Measurements from ENCODE around the gene CGB2. TPM values are rescaled to one million over a fixed set of nuclear protein-coding genes. Genes with fewer than 3 reads are reported as not detected.
A peak's percentile ranks its signal among the peaks of the same experiment; 100 is the strongest.
"Not testable (repeated sequence)": the region's sequence is repeated elsewhere in the genome, so short reads cannot be mapped to it uniquely, and the experiment has no call there.

Gene CGB2
- total RNA-seq, 2 experiments from 2014 or later = not detected

DNA sequence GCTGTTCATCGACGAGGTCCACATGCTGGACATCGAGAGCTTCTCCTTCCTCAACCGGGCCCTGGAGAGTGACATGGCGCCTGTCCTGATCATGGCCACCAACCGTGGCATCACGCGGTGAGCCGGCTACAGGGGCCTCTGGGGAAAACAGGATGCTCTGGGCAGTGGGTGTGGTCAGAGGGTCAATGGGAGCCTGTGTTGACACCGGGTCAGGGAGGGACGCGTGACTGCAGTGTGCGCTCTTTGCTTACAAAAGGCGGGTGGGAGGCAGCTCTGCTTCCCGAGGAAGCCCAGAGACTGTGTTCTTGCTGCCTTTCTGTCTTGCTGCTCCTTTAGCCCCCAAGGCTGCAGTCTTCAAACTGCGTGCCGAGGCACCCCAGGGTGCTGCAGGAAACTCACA is 20.5 kb upstream of the CGB2 start:
- H3K27ac Mint-ChIP-seq = no peak overlapping the region
- ChIA-PET POLR2A (no interaction called here), CTCF (interaction anchor here (1.4 kb wide), 1 partner anchor 13 kb away, joined by 3 read pairs; no protein-coding TSS in a partner anchor)
- H3K27me3 Mint-ChIP-seq = no peaks in the 10 kb centered on the region
- intact Hi-C loops (cut with micrococcal nuclease) = no loop called here
- peaks cover 13% of the 10 kb centered on the region for H3K36me3 Mint-ChIP-seq
- no peaks in the 10 kb centered on the region for H3K4me1 Mint-ChIP-seq (ENCODE audit: low read depth)
- DNase-seq = no peak
- no peaks in the 10 kb centered on the region for H3K9me3 Mint-ChIP-seq
- no peak overlapping the region for H3K4me3 Mint-ChIP-seq

DNA sequence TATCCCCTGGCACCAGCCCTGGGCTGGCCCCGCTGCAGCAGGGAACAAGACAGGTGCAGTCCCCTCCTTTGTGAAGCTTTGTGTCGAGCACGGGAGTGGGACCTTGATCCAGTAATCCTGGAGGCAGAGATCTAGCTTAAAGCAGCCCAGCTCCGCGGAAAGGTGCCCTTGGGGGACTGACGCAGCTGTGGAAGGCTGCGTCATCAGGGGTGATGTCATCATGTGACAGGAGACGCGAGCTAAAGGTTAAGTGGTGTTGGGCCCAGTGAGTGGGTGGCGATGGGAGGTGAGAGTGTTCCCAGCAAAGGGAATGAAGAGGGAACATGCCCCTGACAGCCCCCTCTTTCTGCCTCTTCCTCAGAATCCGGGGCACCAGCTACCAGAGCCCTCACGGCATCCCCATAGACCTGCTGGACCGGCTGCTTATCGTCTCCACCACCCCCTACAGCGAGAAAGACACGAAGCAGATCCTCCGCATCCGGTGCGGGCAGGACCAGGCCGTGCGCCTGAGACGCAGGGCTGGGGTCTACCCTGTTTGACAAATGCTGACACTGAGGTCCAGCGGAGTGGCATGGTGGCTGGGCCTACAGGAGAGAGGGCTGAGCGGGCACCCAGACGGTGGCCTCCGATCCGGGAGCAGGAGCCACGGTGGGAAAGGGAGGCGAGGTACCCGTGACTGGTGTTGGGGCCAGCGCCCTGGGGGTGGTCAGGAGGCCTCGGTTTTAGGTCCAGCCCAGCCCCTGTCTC is 17.4 kb upstream of the CGB2 start:
- Mint-ChIP-seq H3K9me3 (no peaks in the 10 kb centered on the region), H3K27ac (no peak overlapping the region), H3K27me3 (peaks cover 4% of the 10 kb centered on the region), H3K4me3 (no peak overlapping the region), H3K36me3 (peaks cover 7% of the 10 kb centered on the region), H3K4me1 (ENCODE audit: low read depth) (peaks cover 17% of the 10 kb centered on the region)
- intact Hi-C loops (cut with micrococcal nuclease) = no loop called here
- ChIA-PET CTCF (interaction anchor here (1.4 kb wide), 2 partner anchors 15 to 21 kb away, joined by 4 to 5 read pairs; partner anchors contain the start of genes GYS1 and RUVBL2), POLR2A (interaction anchor here (0.5 to 0.8 kb wide), 2 partner anchors 14 to 322 kb away, joined by 3 to 4 read pairs; no protein-coding TSS in a partner anchor)
- no peak for DNase-seq

DNA sequence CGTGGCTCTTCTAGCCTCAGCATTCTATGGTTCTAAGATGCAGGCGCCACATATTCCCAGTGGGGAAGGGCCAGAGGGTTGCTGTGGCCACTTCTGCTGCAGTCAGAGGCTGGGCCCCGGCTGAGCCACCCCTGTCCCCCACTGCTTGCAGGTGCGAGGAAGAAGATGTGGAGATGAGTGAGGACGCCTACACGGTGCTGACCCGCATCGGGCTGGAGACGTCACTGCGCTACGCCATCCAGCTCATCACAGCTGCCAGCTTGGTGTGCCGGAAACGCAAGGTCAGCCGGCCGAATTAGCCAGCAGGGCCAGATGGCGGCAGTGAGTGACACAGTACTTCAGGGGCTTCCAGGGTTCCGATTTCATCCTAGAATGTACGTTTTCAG is 16.8 kb upstream of the CGB2 start:
- H3K9me3 Mint-ChIP-seq = no peaks in the 10 kb centered on the region

DNA sequence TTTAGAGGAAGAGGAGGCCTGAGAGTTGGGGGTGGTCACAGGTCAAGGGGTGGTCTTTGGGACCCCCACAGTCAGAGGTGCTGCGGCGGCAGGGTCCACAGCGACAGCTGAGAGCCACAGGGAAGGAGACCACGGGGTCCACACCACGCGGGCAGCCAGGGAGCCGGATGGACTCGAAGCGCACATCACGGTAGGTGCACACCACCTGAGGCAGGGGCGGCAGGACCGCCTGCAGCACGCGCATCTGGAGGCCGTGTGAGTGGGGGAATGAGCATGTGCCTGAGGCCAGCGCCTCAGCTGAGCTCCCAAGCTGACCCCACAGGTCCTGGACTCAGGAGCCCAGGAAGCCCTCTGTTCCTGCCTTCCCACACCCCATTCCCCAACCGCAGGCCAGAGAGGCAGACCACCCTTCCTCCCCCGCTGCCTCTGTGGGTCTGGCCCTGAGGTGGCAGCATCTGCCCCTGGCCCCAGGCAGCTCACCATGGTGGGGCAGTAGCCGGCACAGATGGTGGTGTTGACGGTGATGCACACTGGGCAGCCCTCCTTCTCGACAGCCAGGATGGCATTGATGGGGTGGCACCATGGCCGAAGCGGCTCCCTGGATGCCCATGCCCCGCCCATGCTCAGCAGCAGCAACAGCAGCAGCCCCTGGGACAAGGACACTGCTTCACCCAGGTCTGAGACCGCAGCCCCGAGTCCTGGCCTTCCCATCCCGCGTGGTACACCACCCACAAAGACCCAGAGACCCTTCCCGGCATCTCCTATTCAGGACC is 15.4 kb upstream of the CGB2 start:
- peaks cover 30% of the 10 kb centered on the region for H3K4me1 Mint-ChIP-seq (ENCODE audit: low read depth)
- H3K27ac Mint-ChIP-seq = no peak overlapping the region
- H3K27me3 Mint-ChIP-seq = peaks cover 4% of the 10 kb centered on the region
- ChIA-PET CTCF (interaction anchor here (1.0 kb wide), 1 partner anchor 23 kb away, joined by 3 read pairs; the partner anchor contains the start of genes GYS1 and RUVBL2), POLR2A (no interaction called here)
- intact Hi-C loops (cut with micrococcal nuclease) = no loop called here
- H3K4me3 Mint-ChIP-seq = no peak overlapping the region
- peaks cover 7% of the 10 kb centered on the region for H3K36me3 Mint-ChIP-seq
- no peak for DNase-seq
- H3K9me3 Mint-ChIP-seq = no peaks in the 10 kb centered on the region

More for the DNA sequence above, 16.8 kb upstream of the CGB2 start:
- ChIA-PET CTCF (no interaction called here), POLR2A (no interaction called here)
- peaks cover 20% of the 10 kb centered on the region for H3K4me1 Mint-ChIP-seq (ENCODE audit: low read depth)
- H3K4me3 Mint-ChIP-seq = no peak overlapping the region
- peaks cover 4% of the 10 kb centered on the region for H3K27me3 Mint-ChIP-seq
- intact Hi-C loops (cut with micrococcal nuclease) = no loop called here
- H3K27ac Mint-ChIP-seq = no peak overlapping the region
- DNase-seq = no peak
- peaks cover 7% of the 10 kb centered on the region for H3K36me3 Mint-ChIP-seq

DNA sequence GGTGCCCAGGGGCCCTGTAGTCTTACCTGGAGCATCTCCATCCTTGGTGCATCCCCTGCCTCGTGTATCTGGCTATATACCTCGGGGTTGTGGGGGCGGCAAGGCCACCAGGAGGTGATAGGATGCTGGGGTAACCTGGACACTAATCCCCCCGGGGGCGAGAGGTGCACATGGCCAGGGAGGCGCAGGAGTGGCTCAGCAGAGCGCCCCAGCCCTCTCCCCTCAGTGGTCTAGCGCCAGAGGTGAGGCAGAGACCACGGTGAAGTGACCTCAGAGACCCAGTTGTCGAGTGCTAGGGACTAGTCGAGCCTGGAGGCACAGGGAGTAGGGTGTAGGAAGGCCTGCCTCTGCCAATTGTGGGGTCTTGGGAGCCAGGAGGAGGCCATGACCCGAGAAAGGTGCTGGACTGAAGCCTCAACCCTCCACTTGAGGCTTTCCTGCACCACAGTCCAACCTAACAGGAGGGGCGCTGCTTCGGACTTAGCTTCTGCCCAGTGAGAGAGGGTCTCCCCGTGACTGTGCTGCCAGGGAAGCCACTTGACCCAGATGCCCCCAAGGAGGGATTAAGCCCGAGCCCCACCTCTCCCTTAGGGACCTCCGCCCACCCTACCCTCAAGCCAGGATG is 14.5 kb upstream of the CGB2 start, which contains the start of gene LHB:
LHB (minus strand) TSS at position 51 of the 625 bp plus-strand sequence; CDS start at position 41, 10 bp downstream.
- ChIA-PET CTCF (interaction anchor here (1.0 to 5.7 kb wide), 4 partner anchors 18 to 144 kb away, joined by 3 to 42 read pairs (median 6); partner anchors contain the start of gene RUVBL2), POLR2A (interaction anchor here (1.3 to 2.3 kb wide), 2 partner anchors 17 to 23 kb away, joined by 3 to 7 read pairs; partner anchors contain the start of genes GYS1 and RUVBL2)
- H3K9me3 Mint-ChIP-seq = no peaks in the 10 kb centered on the region
- intact Hi-C loops (cut with micrococcal nuclease) = no loop called here
- H3K27me3 Mint-ChIP-seq = peaks cover 4% of the 10 kb centered on the region
- no peak for DNase-seq
- H3K36me3 Mint-ChIP-seq = peaks cover 7% of the 10 kb centered on the region
- H3K4me1 Mint-ChIP-seq (ENCODE audit: low read depth) = peaks cover 37% of the 10 kb centered on the region
- peak within 1 kb of the TSS; percentile 79 for H3K4me3 Mint-ChIP-seq
- no peak within 1 kb of the TSS for H3K27ac Mint-ChIP-seq

DNA sequence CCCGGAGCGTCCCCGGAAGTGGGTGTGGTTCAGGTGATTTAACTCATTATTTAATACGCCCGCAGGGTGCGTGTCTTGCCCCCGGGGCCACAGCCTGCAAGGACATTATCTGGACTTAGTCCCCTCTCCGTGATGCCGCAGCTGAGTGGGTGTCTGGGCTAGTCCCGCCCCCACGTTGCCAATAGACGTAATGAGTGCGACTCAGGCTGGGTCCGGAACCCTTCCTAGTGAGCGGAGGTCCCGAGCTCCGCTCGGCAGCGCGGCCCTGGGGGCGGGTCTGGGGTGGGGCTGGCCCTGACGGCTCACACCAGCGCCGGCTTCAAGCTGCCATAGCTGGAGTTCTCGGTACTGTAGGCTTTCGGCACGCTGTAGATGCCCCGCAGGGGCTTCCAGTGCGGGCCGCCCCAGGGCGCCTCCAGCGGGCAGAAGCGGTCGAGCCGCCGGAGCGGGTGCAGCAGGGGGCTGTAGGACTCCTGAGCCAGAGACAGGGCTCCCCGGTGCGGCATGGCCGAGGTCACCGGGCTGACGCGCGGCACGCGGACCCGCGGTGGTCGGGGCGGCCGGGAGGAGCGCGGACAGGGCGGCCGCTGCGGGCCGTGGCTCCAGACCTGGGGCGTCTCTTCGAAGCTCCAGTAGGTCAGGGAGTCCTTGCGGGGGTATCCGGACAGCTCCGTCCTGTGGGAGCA is 13.9 kb upstream of the CGB2 start:
- Mint-ChIP-seq H3K36me3 (peaks cover 7% of the 10 kb centered on the region), H3K4me3 (peak overlapping the region; percentile 79), H3K27me3 (peaks cover 4% of the 10 kb centered on the region), H3K27ac (no peak overlapping the region), H3K9me3 (no peaks in the 10 kb centered on the region), H3K4me1 (ENCODE audit: low read depth) (peaks cover 37% of the 10 kb centered on the region)
- peak; percentile 74 for DNase-seq
- CTCF ChIA-PET = interaction anchor here (1.0 to 5.7 kb wide), 5 partner anchors 14 to 143 kb away, joined by 3 to 42 read pairs (median 3); partner anchors contain the start of gene RUVBL2
- intact Hi-C loops (cut with micrococcal nuclease) = no loop called here
- POLR2A ChIA-PET = interaction anchor here (0.6 to 2.3 kb wide), 3 partner anchors 8 to 24 kb away, joined by 3 to 7 read pairs (median 4); partner anchors contain the start of genes GYS1 and RUVBL2

DNA sequence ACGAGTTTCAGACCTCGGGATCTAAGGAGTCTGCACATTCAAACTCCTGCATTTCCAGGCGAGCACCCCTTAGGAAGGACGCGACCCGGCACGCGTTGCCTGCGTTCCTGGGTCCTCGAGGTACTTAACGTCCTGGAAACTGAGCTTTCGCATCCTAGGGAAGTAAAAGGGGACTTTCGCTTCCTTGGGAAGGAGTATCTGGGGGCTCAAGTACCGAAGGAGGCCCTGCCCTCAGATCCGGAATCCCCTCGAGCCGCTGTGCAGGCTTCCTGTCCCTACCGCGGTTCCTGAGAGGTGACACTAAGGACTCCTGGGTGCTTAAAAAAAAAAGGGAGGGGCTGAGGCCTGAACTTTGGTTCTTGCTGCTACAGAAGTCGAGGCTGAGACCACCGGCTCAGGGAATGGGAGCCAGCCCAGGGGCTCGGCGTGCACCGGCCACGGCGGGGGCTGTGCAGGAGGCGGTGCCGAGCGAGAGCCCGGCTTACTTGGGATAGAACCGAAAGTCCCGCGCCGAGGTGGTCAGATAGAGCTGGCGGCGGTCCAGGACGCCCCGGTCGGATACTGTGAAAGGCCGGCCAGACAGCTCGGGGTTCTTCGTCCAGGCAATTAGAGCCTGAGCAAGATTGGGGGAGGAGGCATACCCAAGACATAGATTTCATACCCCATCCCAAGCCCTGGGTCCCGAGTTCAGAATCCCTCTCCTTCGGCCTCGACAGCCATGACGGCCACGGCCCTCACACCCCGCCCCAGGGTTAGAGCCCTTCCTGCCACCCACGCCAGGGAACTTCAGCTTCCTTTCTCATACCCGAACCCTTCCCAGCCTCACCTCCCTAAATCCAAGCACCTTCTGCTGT is 13.1 kb upstream of the CGB2 start:
- H3K36me3 Mint-ChIP-seq; intact Hi-C loops (cut with micrococcal nuclease); H3K9me3 Mint-ChIP-seq; H3K27me3 Mint-ChIP-seq; H3K27ac Mint-ChIP-seq: not testable (repeated sequence)
- peak; percentile 28 for DNase-seq
- Mint-ChIP-seq H3K4me1 (ENCODE audit: low read depth) (peaks cover 37% of the 10 kb centered on the region), H3K4me3 (peak overlapping the region; percentile 79)
- CTCF ChIA-PET = interaction anchor here (0.8 to 5.7 kb wide), 8 partner anchors 9 to 88 kb away, joined by 3 to 42 read pairs (median 4); partner anchors contain the start of genes GYS1 and RUVBL2
- POLR2A ChIA-PET = interaction anchor here (1.3 to 2.3 kb wide), 2 partner anchors 19 to 25 kb away, joined by 3 to 7 read pairs; partner anchors contain the start of genes GYS1 and RUVBL2

DNA sequence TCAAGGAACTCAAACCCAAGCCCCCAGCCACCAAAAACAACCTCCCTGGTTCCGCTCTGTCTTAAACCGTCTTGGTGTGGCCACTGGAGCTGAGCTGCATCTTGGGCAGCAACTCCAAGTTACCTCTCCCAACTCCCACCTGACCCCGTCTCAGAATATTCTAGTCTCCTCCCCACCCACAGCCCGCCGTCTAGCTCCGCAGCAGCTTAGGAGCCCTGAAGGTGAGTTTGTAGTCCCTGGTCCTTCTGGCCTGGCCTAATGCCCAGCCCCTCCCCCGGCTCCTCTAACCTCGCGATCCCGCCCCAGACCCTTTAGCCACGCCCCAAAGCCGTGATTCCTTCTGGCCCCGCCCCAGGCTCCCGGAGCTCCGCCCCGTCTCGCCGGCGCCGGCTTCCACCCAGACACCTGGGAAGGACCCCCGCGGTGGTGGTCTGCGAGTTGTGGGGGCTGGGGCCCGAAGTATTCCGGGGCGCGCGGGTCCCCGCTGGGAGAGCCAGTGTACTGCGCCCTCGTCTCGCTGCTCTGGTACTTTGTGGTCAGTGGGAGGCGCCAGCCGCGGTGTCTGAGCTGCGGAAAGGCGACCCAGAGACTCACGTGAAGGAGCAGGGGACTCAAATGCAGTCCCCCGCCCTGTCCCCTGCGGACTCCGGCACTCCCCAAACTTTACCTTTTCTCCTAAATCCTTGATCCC is 12.3 kb upstream of the CGB2 start:
- peak overlapping the region; percentile 79 for H3K4me3 Mint-ChIP-seq
- DNase-seq = peak; percentile 77
- H3K4me1 Mint-ChIP-seq (ENCODE audit: low read depth) = peaks cover 37% of the 10 kb centered on the region
- peaks cover 4% of the 10 kb centered on the region for H3K36me3 Mint-ChIP-seq
- ChIA-PET POLR2A (interaction anchor here (0.8 to 2.3 kb wide), 2 partner anchors 25 to 435 kb away, joined by 3 to 7 read pairs; partner anchors contain the start of genes GYS1 and RUVBL2), CTCF (interaction anchor here (0.6 to 5.7 kb wide), 6 partner anchors 9 to 552 kb away, joined by 4 to 42 read pairs (median 4); partner anchors contain the start of genes GYS1 and RUVBL2)
- intact Hi-C loops (cut with micrococcal nuclease) = no loop called here
- H3K27ac Mint-ChIP-seq = no peak overlapping the region
- H3K9me3 Mint-ChIP-seq = no peaks in the 10 kb centered on the region
- H3K27me3 Mint-ChIP-seq = peaks cover 4% of the 10 kb centered on the region

DNA sequence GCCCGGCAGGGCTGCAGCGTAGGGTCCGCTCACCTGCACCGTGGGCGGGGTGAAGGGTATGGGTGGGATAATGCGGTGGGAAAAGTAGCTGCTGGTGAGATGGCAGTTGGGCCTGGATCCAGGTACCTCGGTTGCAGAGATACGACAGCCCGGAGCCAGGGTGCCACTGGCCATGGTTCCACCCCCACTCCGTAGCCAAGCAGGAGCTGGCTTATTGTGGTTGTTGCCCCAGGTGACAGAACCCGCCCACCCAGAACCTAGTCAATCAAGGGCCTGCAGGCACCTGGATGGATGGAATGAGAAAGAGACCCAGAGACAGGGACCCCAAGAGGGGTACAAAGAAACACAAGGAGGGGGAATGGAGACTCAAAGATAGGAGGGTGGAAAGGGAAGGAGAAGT is 11.3 kb upstream of the CGB2 start:
- peaks cover 4% of the 10 kb centered on the region for H3K27me3 Mint-ChIP-seq
- no peak overlapping the region for H3K27ac Mint-ChIP-seq
- ChIA-PET CTCF (interaction anchor here (5.7 kb wide), 1 partner anchor 21 kb away, joined by 42 read pairs; no protein-coding TSS in a partner anchor), POLR2A (interaction anchor here (0.8 kb wide), 1 partner anchor 434 kb away, joined by 3 read pairs; no protein-coding TSS in a partner anchor)
- H3K36me3 Mint-ChIP-seq = peaks cover 2% of the 10 kb centered on the region
- peaks cover 37% of the 10 kb centered on the region for H3K4me1 Mint-ChIP-seq (ENCODE audit: low read depth)
- no peak overlapping the region for H3K4me3 Mint-ChIP-seq
- intact Hi-C loops (cut with micrococcal nuclease) = no loop called here
- H3K9me3 Mint-ChIP-seq = no peaks in the 10 kb centered on the region
- DNase-seq = no peak

Measured in activated CD4-positive, alpha-beta memory T cell treated with anti-CD3 and anti-CD28 coated beads for 36 hours (primary cell).